UCSD-AML1 (cell line): ENCODE data around the gene CENPN.

Source experiments
- DNase-seq: peaks from one replicate; lab custom pipeline; 2025; ENCODE audit not compliant: unreplicated experiment; lab: John Stamatoyannopoulos, UW

Gene CENPN

DNA sequence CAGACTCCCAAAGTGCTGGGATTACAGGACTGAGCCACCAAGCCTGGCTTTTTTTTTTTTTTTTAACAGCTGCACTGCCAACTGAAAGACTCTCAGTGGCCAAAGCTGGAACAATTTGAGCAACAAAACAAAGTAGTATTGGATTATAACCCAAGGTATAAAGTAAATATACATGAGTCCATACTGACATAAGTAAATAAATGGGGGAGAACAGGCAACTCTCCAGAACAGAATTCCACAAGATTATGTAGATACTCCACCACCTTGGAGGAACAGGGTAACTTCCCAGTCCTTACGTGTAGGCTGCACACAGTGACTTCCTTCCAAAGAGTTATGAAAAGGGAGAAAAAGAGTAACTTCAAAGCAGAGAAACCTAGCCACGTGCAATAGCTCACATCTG is 16.0 kb upstream of the CENPN start:
- DNase-seq, result no peak

DNA sequence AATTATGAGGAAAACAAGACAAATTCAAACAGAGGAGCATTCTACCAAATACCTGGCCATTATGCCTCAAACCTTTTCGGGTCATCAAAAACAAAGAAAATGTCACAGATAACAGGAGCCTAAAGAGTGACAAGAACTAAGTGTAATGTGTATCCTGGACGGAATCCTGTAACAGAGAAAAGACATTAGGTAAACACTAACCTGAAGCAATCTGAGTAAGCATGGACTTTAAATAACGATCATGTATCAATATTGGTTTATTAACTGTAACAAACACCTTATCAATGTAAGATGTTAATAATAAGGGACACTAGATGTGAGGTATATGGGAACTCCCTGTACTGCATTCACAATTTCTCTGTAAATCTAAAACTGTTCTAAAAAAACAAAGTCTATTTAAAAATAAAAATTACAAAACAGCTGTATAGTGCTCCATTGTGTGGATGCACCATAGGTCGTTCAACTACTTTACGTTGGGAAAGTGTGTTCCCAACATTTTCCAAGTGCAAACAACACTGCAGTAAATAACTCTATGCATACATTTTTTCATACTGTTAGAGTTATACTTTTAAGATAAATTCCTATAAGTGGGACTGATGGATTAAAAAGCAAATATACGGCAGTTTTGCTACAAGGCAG is 15.1 kb upstream of the CENPN start:
- no peak for DNase-seq

DNA sequence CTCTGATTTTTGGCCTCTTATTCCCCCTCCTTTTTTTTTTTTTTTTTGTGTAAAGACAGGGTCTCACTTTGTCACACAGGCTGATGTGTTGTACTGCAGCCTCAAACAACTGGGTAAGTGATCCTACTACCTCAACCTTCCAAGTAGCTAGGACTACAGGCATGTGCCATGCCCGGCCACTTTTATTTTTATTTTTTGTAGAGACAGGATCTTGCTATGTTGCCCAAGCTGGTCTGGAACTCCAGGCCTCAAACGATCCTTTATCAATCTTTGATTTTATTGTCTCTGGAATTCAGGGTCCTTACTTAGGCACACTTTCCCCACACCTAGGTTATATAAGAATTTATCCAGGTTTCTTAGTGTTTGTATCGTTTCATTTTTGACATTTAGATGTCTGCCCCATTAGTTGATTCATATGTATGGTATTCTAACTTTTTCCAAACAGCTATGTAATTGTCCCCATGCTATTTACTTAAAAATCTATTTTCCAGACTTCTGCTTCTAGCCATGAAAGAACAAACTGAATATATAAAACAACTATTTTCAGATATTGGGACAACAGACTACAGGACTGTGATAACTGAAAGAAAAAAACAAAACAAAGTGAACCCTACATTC is 14.2 kb upstream of the CENPN start:
- DNase-seq, result no peak

DNA sequence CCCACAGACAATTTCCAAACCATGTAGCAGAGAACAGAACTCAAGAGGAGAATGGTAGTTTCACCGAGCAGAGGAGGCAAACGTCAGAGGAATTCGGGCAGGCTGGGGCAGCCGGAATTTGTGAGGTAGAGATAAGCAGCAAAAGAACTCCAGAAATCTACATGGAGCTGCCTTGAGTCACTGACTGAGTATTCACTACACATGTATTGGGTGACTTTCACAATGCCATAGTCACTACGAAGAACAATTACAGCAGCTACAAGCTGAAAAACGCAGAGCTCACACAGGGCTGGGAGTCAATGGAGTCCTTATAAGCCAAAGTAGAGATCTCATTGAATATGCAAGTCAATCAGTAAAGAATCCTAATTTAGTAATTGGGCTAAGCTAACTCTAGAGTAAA is 13.7 kb upstream of the CENPN start:
- no peak for DNase-seq

DNA sequence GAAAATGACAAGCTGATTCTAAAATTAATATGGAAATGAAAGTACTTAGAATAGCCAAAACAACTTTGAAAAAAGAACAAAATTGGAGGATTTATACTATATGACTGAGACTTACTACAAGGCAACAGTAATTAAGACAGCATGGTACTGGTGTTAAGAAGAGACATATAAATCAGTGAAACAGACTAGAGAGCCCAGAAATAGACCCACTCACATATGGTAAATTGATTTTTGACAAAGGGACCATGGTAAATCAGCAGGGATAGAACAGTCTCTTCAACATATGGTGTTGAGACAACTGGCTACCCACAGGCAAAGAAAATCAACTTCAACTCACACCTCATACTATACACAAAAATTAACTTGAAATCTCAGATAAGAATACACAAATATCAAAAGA is 13.2 kb upstream of the CENPN start:
- no peak for DNase-seq

DNA sequence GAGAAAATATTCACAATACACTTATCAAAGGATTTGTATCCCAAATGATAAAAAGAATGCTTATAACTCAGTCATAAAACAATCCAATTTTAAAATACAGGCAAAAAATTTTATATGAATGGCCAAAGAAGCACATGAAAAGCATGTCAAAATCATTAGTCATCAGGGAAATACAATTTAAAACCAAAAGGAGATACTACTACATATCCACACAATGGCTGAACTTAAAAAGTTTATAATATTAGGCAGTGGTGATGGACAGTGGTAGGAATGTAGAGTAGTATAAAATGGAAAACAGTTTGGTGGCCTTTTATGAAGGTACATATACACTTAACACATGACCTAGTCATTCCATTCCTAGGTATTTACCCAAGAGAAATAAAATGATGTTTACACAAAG is 12.6 kb upstream of the CENPN start:
- DNase-seq, result no peak

DNA sequence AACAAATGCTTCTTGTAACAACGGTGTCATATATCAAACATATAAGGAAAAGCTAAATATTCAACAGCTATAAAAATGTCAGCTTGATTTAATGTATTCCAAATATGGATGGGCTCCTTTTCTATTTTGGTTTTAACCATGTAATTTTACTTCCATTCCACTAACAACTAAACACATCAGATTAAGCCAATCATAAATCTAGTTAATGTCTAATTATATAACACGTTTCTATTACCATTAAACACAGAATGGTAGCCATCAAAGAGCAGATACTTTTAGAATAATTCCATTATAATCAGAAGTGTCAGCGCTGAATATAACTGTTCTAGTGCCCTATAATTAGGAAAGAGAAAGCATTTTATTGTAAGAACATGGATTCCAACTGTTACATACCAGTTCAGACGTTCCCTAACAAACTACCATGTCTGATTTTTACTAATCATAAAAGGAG is 10.3 kb upstream of the CENPN start:
- DNase-seq, result no peak

DNA sequence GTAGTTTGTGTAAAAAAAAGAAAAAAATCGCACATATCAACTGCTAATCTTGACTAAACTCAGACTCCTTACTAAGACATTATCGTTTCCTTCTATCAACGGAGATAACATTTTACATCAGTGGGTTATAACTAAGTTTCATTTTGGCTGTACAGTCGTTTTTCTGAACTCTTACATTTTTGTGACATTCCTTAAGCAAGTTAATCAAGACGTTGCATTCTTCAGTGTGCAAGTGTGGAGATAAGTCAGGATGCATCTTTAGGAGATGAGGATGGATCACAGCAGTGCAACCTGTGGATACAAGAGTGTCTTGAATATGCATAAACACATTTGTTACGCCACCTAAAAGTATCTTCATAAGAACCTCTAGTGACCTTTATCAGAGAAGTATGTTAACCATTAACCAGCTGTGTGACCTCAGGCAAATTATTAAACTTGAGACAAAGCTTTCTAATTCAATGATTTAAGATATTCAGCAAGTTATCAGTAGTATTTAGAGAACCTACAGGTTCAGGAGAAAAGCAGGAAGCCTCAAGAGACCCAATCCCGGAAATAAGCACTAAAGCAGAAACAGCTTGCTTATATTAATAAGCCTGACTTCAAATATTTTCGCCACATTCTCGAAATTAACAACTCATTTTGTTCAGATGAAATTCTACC is 9.7 kb upstream of the CENPN start:
- DNase-seq, result no peak

DNA sequence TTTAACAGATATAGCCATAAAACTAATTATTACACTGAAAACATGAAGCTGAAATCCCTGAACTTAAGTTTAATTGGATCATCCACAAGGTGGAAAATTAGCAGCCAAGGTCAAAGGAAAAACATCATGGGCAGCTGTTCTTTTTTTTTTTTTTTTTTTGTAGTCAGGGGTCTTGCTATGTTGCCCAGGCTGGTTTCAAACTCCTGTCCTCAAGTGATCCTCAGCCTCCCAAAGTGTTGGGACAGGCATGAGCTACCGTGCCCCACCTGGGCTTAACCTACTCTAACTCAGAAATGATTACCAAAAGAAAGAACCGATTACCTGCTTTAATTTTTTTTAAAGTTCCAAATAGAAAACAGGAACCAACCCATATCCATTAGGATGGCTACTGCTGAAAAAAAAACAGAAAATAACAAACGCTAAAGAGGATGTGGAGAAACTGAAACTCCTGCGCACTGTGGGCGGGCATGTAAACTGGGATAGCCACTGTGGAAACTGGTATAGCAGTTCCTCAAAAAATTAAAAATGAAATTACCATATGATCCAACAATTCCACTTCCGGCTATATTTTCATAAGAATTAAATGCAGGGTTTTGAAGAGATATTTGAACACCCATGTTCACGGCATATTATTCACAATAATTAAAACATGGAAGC is 8.9 kb upstream of the CENPN start:
- DNase-seq, result no peak

DNA sequence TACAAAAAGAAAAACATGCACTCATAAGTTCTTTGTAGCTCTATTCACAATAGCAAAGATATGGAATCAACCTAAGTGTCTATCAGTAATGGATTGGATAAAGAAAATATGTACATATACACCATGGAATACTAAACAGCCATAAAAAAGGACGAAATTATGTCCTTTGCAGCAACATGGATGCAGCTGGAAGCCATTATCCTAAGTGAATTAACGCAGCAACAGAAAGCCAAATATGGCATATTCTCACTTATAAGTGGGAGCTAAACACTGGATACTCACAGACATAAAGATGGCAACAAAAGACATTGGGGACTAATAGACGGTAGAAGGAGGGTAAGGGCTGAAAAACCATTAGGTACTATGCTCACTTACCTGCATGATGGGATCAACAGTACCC is 6.1 kb upstream of the CENPN start:
- no peak for DNase-seq

DNA sequence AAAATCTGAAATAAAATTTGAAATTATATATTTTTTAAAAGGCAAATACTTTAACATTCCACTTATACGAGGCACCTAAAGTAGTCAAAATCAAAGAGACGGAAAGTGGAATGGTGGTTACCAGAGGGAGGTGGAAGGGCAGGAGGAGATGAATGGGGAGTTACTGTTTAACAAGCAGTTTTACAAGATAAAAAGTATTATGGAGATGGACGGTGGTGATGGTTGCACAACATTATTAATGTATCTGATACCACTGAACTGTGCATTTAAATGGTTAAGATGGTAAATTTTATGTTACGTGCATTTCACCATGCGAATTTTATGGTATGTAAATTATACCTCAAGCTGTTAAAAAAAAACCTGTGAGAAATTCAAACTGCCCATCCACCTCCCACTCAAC is 5.7 kb upstream of the CENPN start:
- DNase-seq, result no peak

DNA sequence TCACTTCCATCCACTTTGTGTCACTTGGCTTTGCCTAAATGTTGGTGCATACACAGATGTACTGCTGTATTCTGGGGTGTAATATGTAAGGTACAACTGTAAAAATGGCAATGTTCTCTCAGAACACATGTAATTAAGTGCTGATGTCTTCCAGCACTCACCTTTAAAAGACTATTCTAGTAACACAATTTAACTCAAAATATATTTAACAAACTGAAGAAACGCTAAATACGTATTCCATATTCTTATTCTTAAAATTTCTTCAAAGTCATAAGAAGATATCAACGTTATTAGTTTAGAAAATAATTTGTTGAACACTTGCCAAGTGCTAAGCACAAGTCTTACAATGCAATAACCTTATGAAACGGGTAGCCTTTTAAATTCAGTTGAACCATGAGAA is 4.0 kb upstream of the CENPN start:
- DNase-seq, result no peak

DNA sequence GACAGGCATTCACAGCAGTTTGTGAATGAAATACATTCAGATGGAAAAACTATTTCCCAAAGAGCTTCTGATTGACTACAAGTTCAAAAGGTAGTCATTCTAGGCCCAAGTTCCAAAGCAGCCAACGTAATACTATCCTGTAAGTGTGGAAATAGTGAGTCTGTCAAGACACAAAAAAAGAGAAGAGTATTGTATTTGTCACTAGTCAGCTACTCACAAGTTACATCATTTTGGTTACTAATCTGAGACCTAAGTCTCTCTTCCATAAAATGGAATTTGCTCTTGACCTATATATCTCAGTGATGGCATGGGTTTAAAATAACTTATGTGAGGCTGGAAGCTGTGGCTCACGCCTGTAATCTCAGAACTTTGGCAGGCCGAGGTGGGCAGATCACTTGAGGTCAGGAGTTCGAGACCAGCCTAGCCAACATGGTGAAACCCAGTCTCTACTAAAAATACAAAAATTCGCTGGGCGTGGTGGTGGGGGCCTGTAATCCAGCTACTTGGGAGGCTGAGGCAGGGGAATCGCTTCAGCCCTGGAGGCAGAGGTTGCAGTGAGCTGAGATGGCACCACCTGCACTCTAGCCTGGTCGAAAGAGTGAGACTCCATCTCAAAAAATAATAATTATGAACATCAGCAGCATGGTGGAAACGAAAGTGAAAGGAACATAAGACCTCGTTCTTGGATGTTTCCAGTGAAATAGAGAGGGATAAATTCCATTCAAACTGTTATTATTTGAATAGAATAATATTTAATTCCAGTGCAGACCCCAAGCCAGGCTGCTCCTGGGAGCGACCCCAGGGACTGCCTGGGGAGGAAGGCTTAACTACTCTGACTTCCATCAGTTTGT is 3.2 kb upstream of the CENPN start:
- DNase-seq, result no peak

DNA sequence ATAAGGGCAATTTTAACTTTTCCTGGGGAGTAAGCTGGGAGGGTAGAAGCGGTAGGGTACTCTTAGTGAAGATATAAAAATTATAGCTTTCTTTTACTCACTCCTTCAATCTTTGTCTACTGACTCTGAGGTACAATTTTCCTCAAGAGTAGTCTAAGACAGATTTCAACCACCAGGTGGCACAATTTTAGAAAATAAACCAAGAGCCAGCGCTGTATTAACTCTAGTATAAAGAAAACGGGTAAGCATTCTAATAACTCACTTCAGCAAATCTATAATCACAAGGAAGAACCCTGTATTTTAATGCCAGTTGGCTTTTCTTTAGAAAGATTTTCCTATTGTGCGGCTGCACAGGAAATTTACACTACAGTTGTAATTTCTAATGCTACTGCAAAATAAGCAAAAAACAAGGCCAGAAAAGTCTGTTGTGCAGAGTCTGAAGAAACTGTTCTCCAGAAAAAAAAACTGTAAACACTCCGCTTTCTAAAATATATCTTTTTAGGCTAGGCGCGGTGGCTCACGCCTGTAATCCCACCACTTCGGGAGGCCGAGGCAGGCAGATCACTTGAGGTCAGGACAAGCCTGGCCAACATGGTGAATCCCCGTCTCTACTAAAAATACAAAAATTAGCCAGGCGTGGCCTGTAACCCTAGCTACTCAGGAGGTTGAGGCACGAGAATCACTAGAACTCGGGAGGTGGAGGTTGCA is 2.2 kb upstream of the CENPN start:
- DNase-seq, result no peak

DNA sequence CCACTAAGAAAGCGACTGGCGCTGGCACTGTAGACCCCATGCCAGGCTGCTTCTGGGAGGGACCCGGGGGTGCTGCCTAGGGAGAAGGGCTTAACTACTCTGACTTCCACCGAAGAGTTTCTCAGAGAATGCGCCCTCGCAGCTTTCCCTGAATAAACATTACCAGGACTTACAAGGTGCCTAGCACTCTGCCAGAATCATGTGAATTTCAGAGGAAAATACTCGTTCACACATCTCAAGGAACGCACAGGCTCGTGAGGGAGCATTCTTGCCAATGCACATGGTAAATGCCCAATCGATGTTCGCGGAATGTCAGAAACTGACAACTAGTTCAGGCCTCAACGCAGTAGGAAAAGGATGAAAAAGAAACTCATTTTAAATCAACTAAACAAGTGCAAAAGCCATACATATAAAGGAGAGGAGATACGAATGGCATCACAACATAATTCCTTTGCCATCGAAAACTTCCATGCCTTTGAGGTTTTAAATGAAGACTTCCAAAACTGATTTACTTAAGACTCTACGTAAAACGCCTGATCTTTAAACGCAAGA is 1.3 kb upstream of the CENPN start:
- peak; percentile 20 for DNase-seq

DNA sequence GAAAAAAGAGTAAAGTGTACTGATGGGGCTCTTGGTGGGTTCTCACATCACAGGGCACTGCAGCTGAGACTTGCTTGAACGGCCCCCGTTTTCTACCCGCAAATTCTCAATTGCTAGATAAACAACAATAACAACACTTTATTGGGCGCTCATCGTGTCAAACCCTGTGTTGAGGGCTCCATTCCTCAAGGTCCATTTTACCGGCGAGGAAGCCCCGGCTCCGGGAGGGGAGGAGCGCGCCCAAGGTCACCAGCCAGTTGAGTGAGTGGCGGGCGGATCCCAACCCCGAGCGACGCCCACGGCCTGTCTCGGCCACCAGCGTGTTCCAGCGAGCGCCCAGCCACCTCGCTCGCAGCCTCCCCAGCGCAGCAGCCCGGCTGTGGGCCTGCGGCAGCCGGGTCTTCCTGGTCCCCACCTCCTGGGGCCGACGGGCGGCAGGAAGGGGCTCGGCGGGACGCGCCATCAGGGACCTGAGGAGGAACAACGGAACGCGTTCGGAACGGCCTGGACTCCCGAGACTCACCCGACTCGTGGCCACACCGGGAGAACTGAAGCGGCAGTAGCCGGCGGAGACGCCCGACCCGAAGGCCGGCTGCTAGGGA is 702 bp upstream of the CENPN start:
- DNase-seq, result peak; percentile 83

DNA sequence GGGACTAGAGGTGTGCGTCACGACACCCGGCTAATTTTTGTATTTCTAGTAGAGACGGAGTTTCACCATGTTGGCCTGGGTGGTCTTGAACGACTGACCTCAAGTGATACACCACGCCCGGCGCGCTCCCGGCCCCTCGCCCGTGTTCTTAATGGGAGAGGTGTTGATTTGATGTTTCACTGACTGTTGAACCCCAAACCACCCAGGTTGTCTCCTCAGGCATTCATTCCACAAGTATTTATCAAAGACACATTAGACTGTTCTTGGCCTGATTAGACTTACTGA is 1.4 kb downstream of the CENPN start:
- DNase-seq, result no peak

DNA sequence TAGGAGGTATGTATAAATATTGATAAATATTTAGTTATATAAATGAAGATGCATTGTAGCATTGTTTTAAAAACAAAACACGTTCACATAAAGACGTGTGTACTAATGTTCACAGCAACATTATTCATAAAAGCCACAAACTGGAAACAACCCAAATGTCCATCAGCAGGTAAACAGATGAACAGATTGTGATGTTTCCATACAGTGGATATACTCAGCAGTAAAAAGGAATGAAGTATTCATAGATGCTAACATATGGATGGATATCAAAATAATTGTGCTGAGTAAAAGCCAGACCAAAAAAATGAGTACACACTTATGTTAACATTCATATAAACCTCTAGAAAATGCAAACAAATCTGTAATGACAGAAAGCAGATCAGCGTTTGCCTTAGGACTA is 6.0 kb downstream of the CENPN start:
- no peak for DNase-seq

DNA sequence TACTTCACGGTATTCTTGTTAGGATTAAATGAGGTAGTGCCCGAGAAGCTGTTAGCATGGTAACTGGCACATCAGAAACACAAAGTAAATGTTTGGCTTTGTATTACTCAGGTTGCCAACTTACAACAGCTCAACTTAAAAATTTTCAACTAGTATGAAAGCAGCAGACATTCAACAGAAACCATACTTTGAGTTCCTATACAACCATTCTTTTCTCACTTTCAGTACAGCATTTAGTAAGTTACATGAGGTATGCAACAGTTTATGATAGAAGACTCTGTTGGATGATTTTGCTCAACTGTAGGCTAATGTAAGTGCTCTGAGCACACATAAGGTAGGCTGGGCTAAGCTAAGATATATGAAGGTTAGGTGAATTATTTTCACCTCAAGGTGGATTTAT is 7.7 kb downstream of the CENPN start:
- no peak for DNase-seq

DNA sequence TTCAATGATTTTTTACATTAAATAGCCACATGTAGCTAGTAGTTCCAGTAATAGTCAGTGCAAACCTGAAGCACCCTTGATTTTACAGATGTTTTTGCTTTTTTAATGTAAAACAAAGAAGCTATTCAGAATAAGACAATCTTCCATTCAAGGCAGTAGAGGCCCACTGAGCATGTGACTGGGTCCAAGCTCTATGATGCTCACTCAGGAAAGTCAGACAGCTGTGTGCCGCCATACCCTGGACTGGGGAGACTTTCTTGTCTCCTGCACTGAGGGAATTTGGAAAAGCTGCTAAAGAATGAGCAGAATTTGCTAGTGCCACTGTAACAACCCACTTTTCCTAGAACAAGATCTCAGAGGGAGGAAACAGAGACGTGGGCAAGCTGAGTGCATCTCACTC is 11.5 kb downstream of the CENPN start:
- DNase-seq, result no peak
